Panc1 (cell line): ENCODE results near the gene ENTPD6.

Experiments
- CTCF ChIP-seq: fragments of 450-650 bp; IDR thresholded peaks from 2 replicates; pipeline ENCODE4 v1.5.1; 2017; ENCODE audit warnings: mild to moderate bottlenecking
- POLR2AphosphoS5 ChIP-seq: IDR thresholded peaks from 2 replicates; pipeline ENCODE4 v1.6.1; 2012; ENCODE audit warnings: mild to moderate bottlenecking, low read depth, low read length, moderate library complexity
- SIN3A ChIP-seq: IDR thresholded peaks from 2 replicates; pipeline ENCODE4 v1.6.1; 2012; ENCODE audit warnings: low read depth, mild to moderate bottlenecking, low read length, moderate library complexity, borderline replicate concordance; ENCODE audit not compliant: insufficient read depth

GRCh38 chr20:25194333-25194972 lies 1.1 kb upstream of the ENTPD6 start:
- TF ChIP-seq CTCF (no peak), POLR2AphosphoS5 (no peak), SIN3A (no peak)
